ENCODE data around the gene CHMP2A. TPM values are rescaled to one million over a fixed set of nuclear protein-coding genes. Genes with fewer than 3 reads are reported as not detected.

The CHMP2A gene
- total RNA-seq, 4 donors from 2014 or later = 100.0 to 155 (median 126) TPM

DNA sequence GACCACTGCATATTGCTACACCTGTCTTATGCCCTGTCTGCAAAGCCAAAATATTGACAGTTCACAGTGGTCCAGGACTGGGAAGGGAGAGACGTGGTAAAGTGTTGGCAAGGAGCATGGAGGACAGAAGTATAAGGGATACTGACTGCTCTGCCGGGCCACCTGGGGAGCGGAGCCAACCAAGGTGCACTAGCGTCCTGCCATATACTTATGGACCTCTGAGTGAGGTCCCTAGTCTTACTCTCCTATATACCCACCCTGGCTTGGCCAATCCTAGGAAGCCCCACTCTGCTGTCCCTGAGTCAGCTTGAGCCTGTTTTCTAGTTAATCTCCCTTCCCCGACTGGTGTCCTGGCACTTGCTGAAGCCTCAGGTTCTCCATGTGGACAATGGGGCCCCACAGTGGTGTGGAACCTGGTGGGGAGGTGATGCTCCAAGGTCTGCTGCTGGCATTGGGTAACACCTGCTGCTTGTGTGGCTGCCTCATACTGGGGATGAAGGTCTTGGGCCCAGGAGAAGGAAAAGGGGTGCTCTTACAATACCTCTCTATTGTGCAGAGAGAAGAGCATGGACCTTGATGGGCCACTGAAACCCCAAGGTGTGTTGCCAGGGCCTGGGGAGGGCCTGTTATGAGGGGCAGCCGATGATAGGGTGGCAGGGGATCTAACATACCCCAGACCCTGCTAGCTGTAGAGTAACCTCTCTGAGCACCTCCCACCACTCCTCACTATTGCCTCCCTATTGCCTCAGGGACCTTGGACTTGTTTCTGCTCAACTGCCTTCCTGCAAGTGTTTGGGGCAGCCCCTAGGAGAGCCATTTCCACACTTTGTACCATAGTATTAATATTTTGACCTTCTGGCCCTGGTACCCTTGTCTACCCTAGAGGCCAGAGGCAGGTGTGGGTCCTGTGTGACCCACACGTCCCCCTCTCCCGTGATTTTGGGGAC is 17.8 kb downstream of the CHMP2A start:
- no peaks in the 10 kb centered on the region for H3K36me3 ChIP-seq
- no peaks in the 10 kb centered on the region for H3K9me3 ChIP-seq
- no peak overlapping the region for H3K27ac ChIP-seq
- peaks cover 0 to 9% (median 5%) of the 10 kb centered on the region in 3 donors for H3K4me1 ChIP-seq
- TF ChIP-seq POLR2AphosphoS5 (IDR thresholded peaks at IDR 0.05) (no peak), EP300 (IDR thresholded peaks at IDR 0.05) (no peak), POLR2A (IDR thresholded peaks at IDR 0.05) (no peak)
- TF ChIP-seq, protein P1, sequence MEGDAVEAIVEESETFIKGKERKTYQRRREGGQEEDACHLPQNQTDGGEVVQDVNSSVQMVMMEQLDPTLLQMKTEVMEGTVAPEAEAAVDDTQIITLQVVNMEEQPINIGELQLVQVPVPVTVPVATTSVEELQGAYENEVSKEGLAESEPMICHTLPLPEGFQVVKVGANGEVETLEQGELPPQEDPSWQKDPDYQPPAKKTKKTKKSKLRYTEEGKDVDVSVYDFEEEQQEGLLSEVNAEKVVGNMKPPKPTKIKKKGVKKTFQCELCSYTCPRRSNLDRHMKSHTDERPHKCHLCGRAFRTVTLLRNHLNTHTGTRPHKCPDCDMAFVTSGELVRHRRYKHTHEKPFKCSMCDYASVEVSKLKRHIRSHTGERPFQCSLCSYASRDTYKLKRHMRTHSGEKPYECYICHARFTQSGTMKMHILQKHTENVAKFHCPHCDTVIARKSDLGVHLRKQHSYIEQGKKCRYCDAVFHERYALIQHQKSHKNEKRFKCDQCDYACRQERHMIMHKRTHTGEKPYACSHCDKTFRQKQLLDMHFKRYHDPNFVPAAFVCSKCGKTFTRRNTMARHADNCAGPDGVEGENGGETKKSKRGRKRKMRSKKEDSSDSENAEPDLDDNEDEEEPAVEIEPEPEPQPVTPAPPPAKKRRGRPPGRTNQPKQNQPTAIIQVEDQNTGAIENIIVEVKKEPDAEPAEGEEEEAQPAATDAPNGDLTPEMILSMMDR (IDR thresholded peaks at IDR 0.05) = no peak
- WGBS, 2 donors (ENCODE audit: low coverage in 1 of 2) = 50 to 88% methylated on average over 1 to 7 of the region's 8 CpGs
- peaks cover 48% of the 10 kb centered on the region for H3K27me3 ChIP-seq
- ATAC-seq = no peak
- no peak overlapping the region for H3K4me3 ChIP-seq

- Histone ChIP-seq H3K4me3 (no peak overlapping the region), H3K27ac (no peak overlapping the region), H3K4me1 (peaks cover 0 to 9% (median 5%) of the 10 kb centered on the region in 3 donors), H3K36me3 (no peaks in the 10 kb centered on the region), H3K27me3 (peaks cover 56% of the 10 kb centered on the region), H3K9me3 (no peaks in the 10 kb centered on the region)
- ATAC-seq = no peak
- TF ChIP-seq POLR2AphosphoS5 (IDR thresholded peaks at IDR 0.05) (no peak), POLR2A (IDR thresholded peaks at IDR 0.05) (no peak), EP300 (IDR thresholded peaks at IDR 0.05) (no peak)
- TF ChIP-seq, protein P1 (IDR thresholded peaks at IDR 0.05) = no peak
- WGBS, 2 donors (ENCODE audit: low coverage in 1 of 2) = 88% methylated on average over 3 of the region's 3 CpGs; no CpG with 5 or more reads in 1 of the 2 donors
Observed at GRCh38 chr19:58535857-58536256, 19.0 kb downstream of the CHMP2A start.

DNA sequence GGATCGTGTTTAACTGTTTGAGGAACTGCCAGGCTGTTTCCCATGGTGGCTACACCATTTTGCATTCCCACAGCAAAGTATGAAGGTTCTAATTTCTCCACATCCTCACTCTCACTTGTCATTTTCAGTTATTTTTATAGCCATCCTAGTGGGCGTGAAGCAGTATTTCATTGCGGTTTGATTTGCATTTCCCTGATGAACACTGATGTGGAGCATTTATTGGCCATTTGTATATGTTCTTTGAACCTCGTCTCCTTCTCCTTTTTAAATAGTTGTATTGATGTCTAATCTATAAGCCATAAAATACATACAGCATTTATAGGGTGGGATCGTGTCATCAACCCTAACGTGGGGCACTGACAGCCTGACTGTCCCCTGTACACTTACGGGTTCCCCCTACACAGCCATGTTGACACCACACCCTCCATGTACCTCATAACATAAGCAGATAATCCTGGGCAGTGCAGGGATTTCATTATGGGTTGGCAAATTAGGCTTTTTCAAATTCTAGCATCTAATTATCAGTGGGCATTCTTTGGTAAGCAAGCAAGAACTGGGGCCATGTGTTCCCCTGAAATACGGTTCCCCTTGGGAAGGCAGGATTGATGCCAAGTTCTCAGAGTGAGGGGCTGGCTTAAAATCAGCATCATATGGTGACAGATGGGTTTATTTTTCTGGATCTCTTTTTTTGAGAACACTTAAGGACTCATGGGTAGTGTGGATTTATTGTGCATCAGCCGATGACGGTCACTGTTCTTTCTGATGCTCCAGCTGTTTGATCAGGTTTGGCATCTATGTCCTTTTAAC is 23.7 kb downstream of the CHMP2A start:
- Histone ChIP-seq H3K4me1 (no peaks in the 10 kb centered on the region), H3K27me3 (peaks cover 29% of the 10 kb centered on the region), H3K9me3 (no peaks in the 10 kb centered on the region), H3K27ac (no peak overlapping the region), H3K36me3 (no peaks in the 10 kb centered on the region), H3K4me3 (no peak overlapping the region)
- ATAC-seq = no peak
- WGBS, 2 donors (ENCODE audit: low coverage in 1 of 2) = 66 to 67% methylated on average over 9 to 10 of the region's 10 CpGs
- TF ChIP-seq POLR2AphosphoS5 (IDR thresholded peaks at IDR 0.05) (no peak), POLR2A (IDR thresholded peaks at IDR 0.05) (no peak), EP300 (IDR thresholded peaks at IDR 0.05) (no peak)
- TF ChIP-seq, protein P1 (IDR thresholded peaks at IDR 0.05) = no peak

GRCh38 chr19:58529405-58529804 is 25.5 kb downstream of the CHMP2A start:
- Histone ChIP-seq H3K4me3 (no peak overlapping the region), H3K27me3 (peaks cover 29% of the 10 kb centered on the region), H3K4me1 (no peaks in the 10 kb centered on the region), H3K27ac (no peak overlapping the region), H3K9me3 (no peaks in the 10 kb centered on the region), H3K36me3 (no peaks in the 10 kb centered on the region)
- ATAC-seq = no peak
- 48 to 72% methylated on average over 3 of the region's 3 CpGs for WGBS, 2 donors (ENCODE audit: low coverage in 1 of 2)
- no peak for TF ChIP-seq POLR2A (IDR thresholded peaks at IDR 0.05)
- TF ChIP-seq, protein P1 (IDR thresholded peaks at IDR 0.05) = no peak

Data from gastroesophageal sphincter (tissue), 4 donors.